Esophagus (tissue), 2 donors: ENCODE measurements around the gene OTUD7B. TPM values are rescaled to one million over a fixed set of nuclear protein-coding genes. Genes with fewer than 3 reads are reported as not detected.
A peak's percentile ranks its signal among the peaks of the same experiment; 100 is the strongest.
"Not testable (repeated sequence)": the region's sequence is repeated elsewhere in the genome, so short reads cannot be mapped to it uniquely, and the experiment has no call there.

ENCODE experiments used
- H3K27ac ChIP-seq, 2 donors: one replicate each; pipeline ENCODE4 v1.5.1; 2013; ENCODE audit warnings: low read depth in 2 of 2, mild to moderate bottlenecking in 2 of 2, inconsistent platforms in 1 of 2, low read length in 1 of 2, moderate library complexity in 1 of 2
- H3K27me3 ChIP-seq, 2 donors: one replicate each; pipeline ENCODE4 v1.6.1; 2013; ENCODE audit warnings: low read length in 2 of 2, control low read depth in 1 of 2, mild to moderate bottlenecking in 1 of 2; ENCODE audit not compliant: insufficient read depth in 2 of 2, control insufficient read depth in 1 of 2
- H3K36me3 ChIP-seq, 2 donors: one replicate each; pipeline ENCODE4 v1.6.1; 2013; ENCODE audit warnings: low read length in 1 of 2; ENCODE audit not compliant: control insufficient read depth in 2 of 2, insufficient read depth in 2 of 2
- H3K4me1 ChIP-seq, 2 donors: one replicate each; pipeline ENCODE4 v1.6.1; 2013; ENCODE audit warnings: low read length in 1 of 2; ENCODE audit not compliant: control insufficient read depth in 2 of 2, insufficient read depth in 2 of 2
- H3K4me3 ChIP-seq, 2 donors: one replicate each; pipeline ENCODE4 v1.5.1; 2013; ENCODE audit warnings: low read length in 2 of 2, mild to moderate bottlenecking in 2 of 2, low read depth in 1 of 2, moderate library complexity in 1 of 2
- H3K9me3 ChIP-seq, 2 donors: one replicate each; pipeline ENCODE4 v1.6.1; 2013; ENCODE audit warnings: mild to moderate bottlenecking in 2 of 2, low read depth in 1 of 2, low read length in 1 of 2, moderate library complexity in 1 of 2; ENCODE audit not compliant: control insufficient read depth in 2 of 2, insufficient read depth in 1 of 2
- WGBS, 2 donors: extraction: QIAGEN DNeasy Blood & Tissue Kit; methylation state at CpG; one replicate each; pipeline ENCODE4 v1.1.7; 2013; 5-methylcytosine and 5-hydroxymethylcytosine counted together
- polyA plus RNA-seq, 2 donors: library from polyadenylated mRNA; stranded (reverse); fragments of 200-250 nt; gene quantifications; one replicate each; pipeline ENCODE4 v1.2.3, GENCODE V29; 2013
- donor health status: healthy with polysubstance abuse.
- donor health status: Bipolar disorder and iron deficiency.

The OTUD7B gene
- polyA plus RNA-seq, 2 donors: 2.6 to 4.7 TPM

DNA sequence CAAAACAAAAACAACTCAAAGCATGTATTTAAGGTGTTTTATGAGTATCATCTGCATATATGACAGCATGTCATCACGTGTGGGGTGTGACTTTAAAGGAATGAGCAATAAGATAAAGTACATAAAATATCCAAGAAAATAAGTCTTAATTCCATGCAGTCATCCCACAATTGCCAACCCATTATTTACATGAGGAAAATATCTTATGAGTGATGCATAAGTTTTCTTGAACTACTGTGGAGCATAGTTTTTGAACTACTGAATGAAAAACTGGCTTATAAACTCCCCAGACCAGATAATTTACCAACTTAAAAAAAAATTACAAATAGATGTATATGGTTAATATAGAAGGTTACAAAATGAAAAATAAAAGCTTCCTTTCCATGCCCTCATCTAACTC lies 44.1 kb downstream of the OTUD7B start:
- Histone ChIP-seq H3K36me3 (peaks cover 16 to 23% of the 10 kb centered on the region in 2 donors), H3K9me3 (no peaks in the 10 kb centered on the region), H3K27ac (no peak overlapping the region), H3K27me3 (no peaks in the 10 kb centered on the region), H3K4me3 (no peak overlapping the region), H3K4me1 (peaks cover 0 to 2% of the 10 kb centered on the region in 2 donors)
- 57 to 76% methylated on average over 1 of the region's 1 CpG for WGBS, 2 donors

DNA sequence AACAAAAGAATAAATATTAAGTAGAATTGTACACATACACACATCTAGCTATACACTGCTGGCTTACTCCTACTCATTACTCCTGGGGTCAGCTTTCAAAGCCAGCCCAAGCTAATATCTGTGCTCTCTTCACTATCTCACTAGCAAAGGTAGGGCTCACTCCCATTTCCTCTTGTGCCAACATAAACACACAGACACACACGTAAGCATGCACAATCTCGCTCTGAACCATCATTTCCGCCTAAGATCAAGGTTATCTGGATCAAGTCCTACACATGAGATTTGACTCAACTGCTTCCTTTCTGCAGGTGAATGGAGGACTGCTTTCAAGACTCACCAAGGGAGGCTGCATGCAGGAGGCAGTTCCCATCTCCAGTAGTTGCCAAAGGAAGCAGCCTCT lies 45.1 kb downstream of the OTUD7B start:
- Histone ChIP-seq H3K36me3 (peaks cover 12 to 17% of the 10 kb centered on the region in 2 donors), H3K27ac (no peak overlapping the region), H3K4me3 (no peak overlapping the region), H3K27me3 (no peaks in the 10 kb centered on the region), H3K9me3 (no peaks in the 10 kb centered on the region), H3K4me1 (peaks cover 0 to 2% of the 10 kb centered on the region in 2 donors)
- 63 to 83% methylated on average over 3 of the region's 3 CpGs for WGBS, 2 donors

DNA sequence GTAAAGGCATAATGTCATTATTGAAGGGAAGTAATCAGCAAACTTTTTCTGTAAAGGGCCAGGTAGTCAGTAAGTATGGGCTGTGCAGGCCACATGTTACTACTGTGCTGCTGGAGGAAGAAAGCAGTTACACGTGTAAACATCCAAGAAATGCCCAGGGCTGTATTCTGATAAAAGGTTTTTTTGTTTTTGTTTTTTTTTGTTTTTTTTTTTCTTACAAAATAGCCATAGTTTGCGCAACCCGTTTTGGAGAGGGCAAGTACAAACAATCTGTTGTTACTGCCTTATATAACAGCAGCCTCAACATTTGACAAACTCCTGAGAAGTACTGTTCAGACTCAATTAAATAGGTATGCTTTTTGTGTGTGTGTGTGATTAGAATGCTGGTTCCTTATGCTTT lies 47.2 kb downstream of the OTUD7B start:
- H3K27ac ChIP-seq: no peak overlapping the region
- H3K36me3 ChIP-seq: peaks cover 12 to 21% of the 10 kb centered on the region in 2 donors
- 43 to 46% methylated on average over 3 of the region's 3 CpGs for WGBS, 2 donors

DNA sequence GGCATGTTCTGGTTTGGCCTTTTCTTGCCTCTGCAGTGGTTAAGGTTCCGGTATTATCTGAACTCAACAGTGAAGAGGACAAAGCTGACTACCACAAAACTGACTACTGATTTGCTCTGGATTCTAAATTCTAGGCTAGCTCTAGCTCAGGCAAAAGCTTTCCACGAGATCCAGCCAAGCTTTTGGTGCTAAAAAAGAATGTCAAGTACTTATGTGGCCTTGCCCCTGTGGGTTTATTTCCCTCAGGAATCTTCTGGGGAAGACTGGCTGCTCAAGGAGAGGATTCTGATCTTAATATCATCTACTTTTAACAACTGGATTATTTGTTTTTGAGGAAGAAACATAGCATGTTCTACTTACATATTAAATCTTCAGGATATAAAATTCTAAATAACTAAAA lies 47.8 kb downstream of the OTUD7B start:
- 67 to 74% methylated on average over 2 of the region's 2 CpGs for WGBS, 2 donors
- no peaks in the 10 kb centered on the region for H3K27me3 ChIP-seq
- peak overlapping the region in 1 of 2 donors; percentile 67 for H3K27ac ChIP-seq
- H3K9me3 ChIP-seq: peaks cover 0 to 2% of the 10 kb centered on the region in 2 donors
- no peak overlapping the region for H3K4me3 ChIP-seq
- H3K4me1 ChIP-seq: peaks cover 0 to 2% of the 10 kb centered on the region in 2 donors
- peaks cover 15 to 24% of the 10 kb centered on the region in 2 donors for H3K36me3 ChIP-seq

More for the DNA sequence above, 47.2 kb downstream of the OTUD7B start:
- Histone ChIP-seq H3K9me3 (no peaks in the 10 kb centered on the region), H3K27me3 (no peaks in the 10 kb centered on the region), H3K4me3 (no peak overlapping the region), H3K4me1 (peaks cover 0 to 2% of the 10 kb centered on the region in 2 donors)

DNA sequence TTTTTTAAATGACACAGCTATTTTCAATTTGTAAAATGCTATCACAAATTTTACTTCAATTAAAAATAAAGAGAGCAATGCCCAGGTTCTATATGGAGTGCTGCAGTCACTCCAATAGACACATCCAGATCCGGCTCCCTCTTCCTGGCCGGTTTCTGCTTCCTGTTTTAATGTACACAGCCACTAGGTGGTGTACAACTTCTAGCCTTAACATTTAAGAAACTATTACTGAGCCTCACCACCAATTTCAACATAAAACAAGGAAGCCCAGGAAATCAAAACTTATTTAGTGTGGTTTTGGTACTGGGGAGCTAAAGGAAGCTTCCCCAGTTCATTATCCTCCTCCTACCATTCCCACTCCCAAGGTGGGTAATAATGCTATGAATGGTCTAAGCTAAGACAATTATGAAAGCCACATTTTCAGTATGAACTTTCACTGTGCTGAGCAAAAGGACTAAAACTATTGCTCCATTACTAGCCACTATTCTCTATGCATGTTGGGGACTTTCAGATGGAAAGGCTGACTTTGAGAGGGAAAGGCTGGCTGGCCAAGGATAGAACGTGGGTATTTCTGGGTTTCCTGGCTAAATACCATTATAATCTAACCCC lies 48.4 kb downstream of the OTUD7B start:
- H3K36me3 ChIP-seq: peaks cover 16 to 23% of the 10 kb centered on the region in 2 donors
- no peaks in the 10 kb centered on the region for H3K27me3 ChIP-seq
- H3K27ac ChIP-seq: peak overlapping the region in 1 of 2 donors; percentile 58
- H3K4me1 ChIP-seq: peaks cover 0 to 2% of the 10 kb centered on the region in 2 donors
- H3K9me3 ChIP-seq: peaks cover 0 to 6% of the 10 kb centered on the region in 2 donors
- no peak overlapping the region for H3K4me3 ChIP-seq
- WGBS, 2 donors: 16 to 18% methylated on average over 3 of the region's 3 CpGs

DNA sequence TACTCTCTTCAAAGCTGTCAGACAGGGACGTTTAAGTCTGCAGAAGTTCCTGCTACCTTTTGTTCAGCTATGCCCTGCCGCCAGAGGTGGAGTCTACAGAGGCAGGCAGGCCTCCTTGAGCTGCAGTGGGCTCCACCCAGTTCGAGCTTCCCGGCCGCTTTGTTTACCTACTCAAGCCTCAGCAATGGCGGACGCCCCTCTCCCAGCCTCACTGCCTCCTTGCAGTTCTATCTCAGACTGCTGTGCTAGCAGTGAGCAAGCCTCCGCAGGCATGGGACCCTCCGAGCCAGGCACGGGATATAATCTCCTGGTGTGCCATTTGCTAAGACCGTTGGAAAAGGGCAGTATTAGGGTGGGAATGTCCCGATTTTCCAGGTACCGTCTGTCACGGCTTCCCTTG lies 53.0 kb downstream of the OTUD7B start:
- not testable (repeated sequence) for H3K27ac ChIP-seq, H3K27me3 ChIP-seq, H3K9me3 ChIP-seq, H3K36me3 ChIP-seq, H3K4me3 ChIP-seq, H3K4me1 ChIP-seq
- 96 to 98% methylated on average over 14 of the region's 14 CpGs for WGBS, 2 donors

DNA sequence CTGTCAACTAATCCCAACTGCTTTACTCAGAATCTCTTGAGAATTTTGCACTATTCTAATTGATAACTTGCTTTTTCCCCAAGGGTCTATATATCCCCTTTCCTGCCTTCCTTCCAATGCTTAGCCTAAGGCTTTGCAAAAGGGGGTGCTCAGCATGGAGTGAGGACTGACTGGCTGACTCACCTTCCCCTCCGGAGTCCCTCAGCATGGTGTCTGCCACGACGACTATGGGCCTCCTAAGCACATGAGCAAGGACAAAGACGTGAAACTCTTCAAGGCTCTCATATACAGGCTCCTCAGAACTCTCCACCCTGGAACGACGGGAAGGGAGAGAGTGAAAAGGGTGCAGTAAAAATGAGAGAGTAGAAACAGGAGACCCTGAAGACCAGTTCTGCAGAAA lies 60.6 kb downstream of the OTUD7B start:
- Histone ChIP-seq H3K4me3 (no peak overlapping the region), H3K27ac (no peak overlapping the region), H3K27me3 (no peaks in the 10 kb centered on the region), H3K9me3 (no peaks in the 10 kb centered on the region), H3K36me3 (peaks cover 2 to 7% of the 10 kb centered on the region in 2 donors), H3K4me1 (no peaks in the 10 kb centered on the region)
- 84 to 86% methylated on average over 6 of the region's 6 CpGs for WGBS, 2 donors

DNA sequence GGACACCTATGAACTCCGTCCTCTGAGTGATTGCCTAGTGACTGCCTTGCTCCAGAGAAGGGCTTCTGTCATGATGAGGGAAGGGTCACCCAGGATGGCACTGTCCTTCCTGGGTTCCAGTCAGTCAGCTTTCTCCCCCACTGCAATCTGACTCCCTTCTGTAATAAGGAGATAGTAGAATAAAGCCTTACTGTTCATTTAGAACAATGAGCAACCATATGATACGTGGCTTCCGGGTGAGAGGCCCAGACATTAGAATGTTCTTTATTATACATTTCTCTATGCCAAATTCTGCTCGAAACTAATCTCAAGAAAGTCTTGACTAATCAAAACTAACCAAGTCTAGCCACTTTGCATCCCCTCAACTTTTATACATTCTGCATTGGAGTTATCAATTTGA lies 65.3 kb downstream of the OTUD7B start:
- Histone ChIP-seq H3K27me3 (no peaks in the 10 kb centered on the region), H3K4me3 (no peak overlapping the region), H3K4me1 (no peaks in the 10 kb centered on the region), H3K27ac (no peak overlapping the region), H3K9me3 (no peaks in the 10 kb centered on the region), H3K36me3 (peaks cover 12 to 13% of the 10 kb centered on the region in 2 donors)
- whole genome bisulfite sequencing, 2 donors: 88 to 90% methylated on average over 4 of the region's 4 CpGs

DNA sequence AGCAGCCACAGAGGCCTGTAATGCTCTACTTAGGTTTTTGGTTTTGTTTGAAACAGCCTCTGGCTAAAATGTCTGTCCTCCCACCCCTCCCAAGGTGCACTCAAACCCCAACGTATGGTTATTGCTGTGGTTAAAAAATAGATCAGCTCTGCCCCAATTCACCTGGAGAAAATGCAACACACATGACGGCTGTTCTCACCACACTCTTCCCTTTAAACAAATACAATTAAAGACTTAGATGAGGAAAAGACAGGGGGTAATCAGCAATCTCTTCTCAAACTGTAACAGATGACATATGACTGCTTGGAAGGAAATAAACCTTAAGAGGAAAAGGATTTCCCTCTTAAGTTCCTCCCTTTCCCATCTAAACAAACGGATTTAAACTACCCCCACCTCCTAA lies 67.6 kb downstream of the OTUD7B start:
- Histone ChIP-seq H3K9me3 (no peaks in the 10 kb centered on the region), H3K27me3 (no peaks in the 10 kb centered on the region), H3K27ac (peak overlapping the region; percentile 18 to 26), H3K36me3 (peaks cover 7 to 13% of the 10 kb centered on the region in 2 donors), H3K4me3 (no peak overlapping the region), H3K4me1 (peaks cover 3% of the 10 kb centered on the region in 2 donors)
- 31 to 43% methylated on average over 3 of the region's 3 CpGs for WGBS, 2 donors

DNA sequence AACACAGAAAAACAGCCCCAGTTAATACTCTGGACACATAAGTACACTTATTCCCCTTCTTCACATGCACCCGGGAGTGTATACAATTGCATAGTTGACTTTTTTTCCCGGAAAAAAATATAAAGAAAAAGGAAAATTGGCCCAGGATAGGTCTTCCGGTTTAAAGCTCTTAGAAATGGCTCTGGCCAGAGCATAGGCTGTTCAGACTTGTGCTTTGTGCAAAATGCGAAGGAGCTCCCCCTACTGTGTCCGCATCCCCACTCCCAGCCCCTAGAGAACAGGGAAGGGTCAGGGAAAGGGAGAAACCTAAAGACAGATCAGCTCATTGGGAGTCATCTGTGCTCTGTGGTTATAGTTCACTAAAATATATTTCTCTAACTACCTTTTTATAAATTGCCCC lies 68.3 kb downstream of the OTUD7B start:
- WGBS, 2 donors: 22 to 27% methylated on average over 5 of the region's 5 CpGs
- Histone ChIP-seq H3K9me3 (no peaks in the 10 kb centered on the region), H3K4me3 (no peak overlapping the region), H3K27ac (peak overlapping the region; percentile 3 to 53), H3K4me1 (peaks cover 3 to 5% of the 10 kb centered on the region in 2 donors), H3K27me3 (no peaks in the 10 kb centered on the region), H3K36me3 (peaks cover 7 to 13% of the 10 kb centered on the region in 2 donors)
